ENCODE measurements around the gene NLRC5. TPM values are rescaled to one million over a fixed set of nuclear protein-coding genes. Genes with fewer than 3 reads are reported as not detected.
A peak's percentile ranks its signal among the peaks of the same experiment; 100 is the strongest.

Gene NLRC5
- total RNA-seq, 1 experiment from 2014 or later, result 2.4 TPM

DNA sequence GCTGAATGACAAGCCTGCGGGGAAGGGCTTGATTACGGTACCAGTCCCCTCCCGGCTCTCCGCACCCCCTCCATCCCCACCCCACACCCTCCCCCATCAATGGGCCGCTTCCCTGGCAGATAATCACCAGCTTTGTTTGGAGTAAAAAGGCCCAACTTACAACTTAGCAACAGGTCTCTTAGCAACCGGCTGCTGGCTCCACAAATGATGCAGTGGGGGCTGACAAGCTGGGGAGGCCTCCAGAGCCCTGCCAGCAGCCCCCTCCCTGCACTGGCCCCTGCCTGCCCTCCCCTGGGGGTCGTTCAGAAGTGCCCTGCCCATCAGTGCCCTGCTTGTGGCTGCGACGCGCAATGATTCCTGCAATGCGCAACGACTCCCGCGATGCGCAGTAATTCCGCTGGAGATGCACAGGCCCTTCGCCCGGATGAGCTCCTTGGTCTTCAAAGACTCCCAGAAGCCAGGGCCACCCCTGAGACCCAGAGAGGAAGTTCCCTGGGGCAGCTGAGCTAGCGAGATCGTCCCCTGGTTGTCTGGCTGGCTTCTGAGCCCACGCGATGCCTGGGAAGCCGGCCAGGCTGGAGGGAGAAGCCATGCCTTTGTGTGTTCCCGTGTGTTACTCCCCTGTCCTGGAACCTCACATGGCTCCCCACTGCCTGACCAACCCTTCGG lies 126.3 kb downstream of the NLRC5 start:
- Histone ChIP-seq H3K56ac (ENCODE audit: insufficient read length, low read depth, low read length) (no peak overlapping the region), H3T11ph (ENCODE audit: low read length) (no peak overlapping the region), H3K4me2 (ENCODE audit: insufficient read depth, insufficient read length, low read length) (no peak overlapping the region), H2BK20ac (ENCODE audit: low read depth, low read length, poor library complexity, severe bottlenecking) (no peak overlapping the region), H4K91ac (ENCODE audit: insufficient read length, low read depth, low read length) (no peak overlapping the region), H3K23ac (ENCODE audit: insufficient read length, low read depth, low read length) (no peak overlapping the region), H3K23me2 (ENCODE audit: insufficient read length, low read depth, low read length, poor library complexity, severe bottlenecking) (no peaks in the 10 kb centered on the region), H3K9me3 (ENCODE audit: control insufficient read depth, low read depth, low read length) (no peaks in the 10 kb centered on the region), H2BK15ac (ENCODE audit: low read depth, low read length) (no peak overlapping the region), H3K27me3 (ENCODE audit: insufficient read depth, low read length) (no peaks in the 10 kb centered on the region), H2BK120ac (ENCODE audit: low read depth, low read length, poor library complexity, severe bottlenecking) (no peak overlapping the region), H3K9ac (ENCODE audit: extremely low read depth, insufficient read length, low read length) (no peak overlapping the region), H3K4ac (ENCODE audit: low read depth, low read length) (no peak overlapping the region; the same call in 1 of the 2 replicates), H4K8ac (replicated peaks; ENCODE audit: insufficient read length, low read depth, low read length) (no peak overlapping the region), H2BK5ac (ENCODE audit: insufficient read length, low read length) (no peak overlapping the region), H4K5ac (ENCODE audit: insufficient read length, low read depth, low read length) (no peak overlapping the region), H2BK12ac (ENCODE audit: insufficient read length, low read depth, low read length) (no peak overlapping the region), H4K20me1 (ENCODE audit: control insufficient read depth, insufficient read depth, insufficient read length) (no peaks in the 10 kb centered on the region), H3K18ac (ENCODE audit: insufficient read length, low read depth, low read length) (peak overlapping the region; percentile 80), H2AK5ac (ENCODE audit: insufficient read length, low read length) (no peak overlapping the region), H3K27ac (ENCODE audit: insufficient read length, low read depth, low read length) (no peak overlapping the region), H3K79me2 (ENCODE audit: insufficient read depth, low read length) (no peaks in the 10 kb centered on the region), H2AFZ (ENCODE audit: low read length) (no peak overlapping the region), H3K79me1 (ENCODE audit: insufficient read depth, low read depth, low read length, poor library complexity, severe bottlenecking) (no peaks in the 10 kb centered on the region), H3K14ac (ENCODE audit: insufficient read depth, low read length) (peak overlapping the region; percentile 3; the same call in 1 of the 2 replicates), H3K4me1 (ENCODE audit: insufficient read depth, low read length) (peaks cover 6% of the 10 kb centered on the region)
- peak overlapping the region; percentile 70 to 73 (median 72); a peak in 5 of 7 replicates for H3K27ac Mint-ChIP-seq
- peaks cover 0 to 4% (median 0%) of the 10 kb centered on the region in 3 experiments; a peak in 3 of 7 replicates for H3K36me3 Mint-ChIP-seq (ENCODE audit: insufficient read depth in 1 of 3, low read depth in 3 of 3)
- TF ChIP-seq, protein P1, sequence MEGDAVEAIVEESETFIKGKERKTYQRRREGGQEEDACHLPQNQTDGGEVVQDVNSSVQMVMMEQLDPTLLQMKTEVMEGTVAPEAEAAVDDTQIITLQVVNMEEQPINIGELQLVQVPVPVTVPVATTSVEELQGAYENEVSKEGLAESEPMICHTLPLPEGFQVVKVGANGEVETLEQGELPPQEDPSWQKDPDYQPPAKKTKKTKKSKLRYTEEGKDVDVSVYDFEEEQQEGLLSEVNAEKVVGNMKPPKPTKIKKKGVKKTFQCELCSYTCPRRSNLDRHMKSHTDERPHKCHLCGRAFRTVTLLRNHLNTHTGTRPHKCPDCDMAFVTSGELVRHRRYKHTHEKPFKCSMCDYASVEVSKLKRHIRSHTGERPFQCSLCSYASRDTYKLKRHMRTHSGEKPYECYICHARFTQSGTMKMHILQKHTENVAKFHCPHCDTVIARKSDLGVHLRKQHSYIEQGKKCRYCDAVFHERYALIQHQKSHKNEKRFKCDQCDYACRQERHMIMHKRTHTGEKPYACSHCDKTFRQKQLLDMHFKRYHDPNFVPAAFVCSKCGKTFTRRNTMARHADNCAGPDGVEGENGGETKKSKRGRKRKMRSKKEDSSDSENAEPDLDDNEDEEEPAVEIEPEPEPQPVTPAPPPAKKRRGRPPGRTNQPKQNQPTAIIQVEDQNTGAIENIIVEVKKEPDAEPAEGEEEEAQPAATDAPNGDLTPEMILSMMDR (conservative IDR thresholded peaks at IDR 0.05), result no peak
- WGBS (ENCODE audit: extremely low coverage, insufficient read length, low lambda C conversion rate), result no CpG with 5 or more reads among the region's 25 CpGs
- H3K4me1 Mint-ChIP-seq, result peaks cover 11 to 21% of the 10 kb centered on the region in 2 experiments
- H3K4me3 Mint-ChIP-seq, result peak overlapping the region in 1 of 2 experiments; percentile 20; a peak in 2 of 5 replicates
- no peak for DNase-seq
- H3K27me3 Mint-ChIP-seq (ENCODE audit: low read depth), result peaks cover 1% of the 10 kb centered on the region; the same call in 1 of the 2 replicates
- no peaks in the 10 kb centered on the region for H3K9me3 Mint-ChIP-seq

Measured in H9 (cell line).